ENCODE results near the gene NRXN3.

Gene NRXN3

GRCh38 chr14:79407572-79407971, 1237.4 kb downstream of the NRXN3 start:
- DNase-seq, result no peak

GRCh38 chr14:79408696-79409095, 1238.5 kb downstream of the NRXN3 start:
- no peak for DNase-seq

- no peak for DNase-seq
These were observed 1241.4 kb downstream of the NRXN3 start for GRCh38 chr14:79411403-79412174.

- no peak for DNase-seq
These were observed 1242.6 kb downstream of the NRXN3 start for GRCh38 chr14:79412822-79413221.

- no peak for DNase-seq
These were observed 1243.7 kb downstream of the NRXN3 start for GRCh38 chr14:79413734-79414428.

GRCh38 chr14:79415726-79416125, 1245.6 kb downstream of the NRXN3 start:
- DNase-seq, result no peak

GRCh38 chr14:79417961-79418360, 1247.8 kb downstream of the NRXN3 start:
- no peak for DNase-seq

GRCh38 chr14:79418649-79419415, 1248.7 kb downstream of the NRXN3 start:
- DNase-seq, result no peak

- DNase-seq, result no peak
These were observed 1249.6 kb downstream of the NRXN3 start for GRCh38 chr14:79419571-79420327.

GRCh38 chr14:79420725-79421124, 1250.6 kb downstream of the NRXN3 start:
- DNase-seq, result no peak

GRCh38 chr14:79421811-79422210, 1251.6 kb downstream of the NRXN3 start:
- DNase-seq, result no peak

- no peak for DNase-seq
These were observed 1254.3 kb downstream of the NRXN3 start for GRCh38 chr14:79424462-79424861.

- no peak for DNase-seq
These were observed 1256.1 kb downstream of the NRXN3 start for GRCh38 chr14:79426103-79426755.

- no peak for DNase-seq
These were observed 1262.5 kb downstream of the NRXN3 start for GRCh38 chr14:79432640-79433039.

GRCh38 chr14:79436335-79436734, 1266.2 kb downstream of the NRXN3 start:
- DNase-seq, result no peak

GRCh38 chr14:79437951-79438350, 1267.8 kb downstream of the NRXN3 start:
- DNase-seq, result no peak

- no peak for DNase-seq
These were observed 1268.6 kb downstream of the NRXN3 start for GRCh38 chr14:79438696-79439342.

- no peak for DNase-seq
These were observed 1272.6 kb downstream of the NRXN3 start for GRCh38 chr14:79442786-79443185.

- DNase-seq, result no peak
These were observed 1273.4 kb downstream of the NRXN3 start for GRCh38 chr14:79443602-79444001.

- DNase-seq, result no peak
These were observed 1278.8 kb downstream of the NRXN3 start for GRCh38 chr14:79448960-79449359.

- DNase-seq, result no peak
These were observed 1281.4 kb downstream of the NRXN3 start for GRCh38 chr14:79451601-79452000.

GRCh38 chr14:79453276-79453675, 1283.1 kb downstream of the NRXN3 start:
- no peak for DNase-seq
